ENCODE data around the gene SLC15A4.
"Not testable (repeated sequence)": the region's sequence is repeated elsewhere in the genome, so short reads cannot be mapped to it uniquely, and the experiment has no call there.

SLC15A4 gene

GRCh38 chr12:128843538-128843937, 19.8 kb upstream of the SLC15A4 start:
- DNase-seq, result no peak

DNA sequence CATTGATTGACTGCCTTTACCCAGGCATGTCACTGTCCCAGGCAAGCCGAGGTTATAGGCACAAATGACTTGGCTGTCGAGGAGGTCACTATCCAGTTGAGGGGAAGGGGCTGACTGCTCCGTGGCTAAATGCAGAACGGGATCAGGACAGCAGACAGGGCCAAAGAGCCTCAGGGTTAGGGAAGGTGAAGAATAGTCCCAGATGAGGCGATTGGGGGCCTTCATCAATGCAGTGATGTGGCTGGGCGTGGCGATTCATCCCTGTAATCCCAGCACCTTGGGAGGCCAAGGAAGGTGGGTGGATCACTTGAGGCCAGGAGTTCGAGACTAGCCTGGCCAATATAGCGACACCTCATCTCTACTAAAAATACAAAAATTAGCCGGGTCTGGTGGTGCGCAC, 18.8 kb upstream of the SLC15A4 start:
- no peak for DNase-seq

GRCh38 chr12:128840862-128841468, 17.2 kb upstream of the SLC15A4 start:
- no peak for DNase-seq

DNA sequence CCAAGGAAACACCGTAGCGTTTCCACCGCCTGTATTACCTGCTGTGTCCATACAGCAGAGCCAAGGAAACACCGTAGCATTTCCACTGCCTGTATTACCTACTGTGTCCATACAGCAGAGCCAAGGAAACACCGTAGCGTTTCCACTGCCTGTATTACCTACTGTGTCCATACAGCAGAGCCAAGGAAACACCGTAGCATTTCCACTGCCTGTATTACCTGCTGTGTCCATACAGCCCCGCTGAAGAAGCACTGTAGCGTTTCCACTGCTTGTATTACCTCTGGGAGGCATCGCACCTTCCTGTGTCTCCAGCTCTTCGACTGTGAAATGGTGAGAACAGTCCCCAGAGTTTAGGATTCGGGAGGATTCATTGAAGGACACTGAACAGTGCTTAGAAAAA, 16.1 kb upstream of the SLC15A4 start:
- not testable (repeated sequence) for DNase-seq

GRCh38 chr12:128833418-128833817, 9.7 kb upstream of the SLC15A4 start:
- DNase-seq, result no peak

DNA sequence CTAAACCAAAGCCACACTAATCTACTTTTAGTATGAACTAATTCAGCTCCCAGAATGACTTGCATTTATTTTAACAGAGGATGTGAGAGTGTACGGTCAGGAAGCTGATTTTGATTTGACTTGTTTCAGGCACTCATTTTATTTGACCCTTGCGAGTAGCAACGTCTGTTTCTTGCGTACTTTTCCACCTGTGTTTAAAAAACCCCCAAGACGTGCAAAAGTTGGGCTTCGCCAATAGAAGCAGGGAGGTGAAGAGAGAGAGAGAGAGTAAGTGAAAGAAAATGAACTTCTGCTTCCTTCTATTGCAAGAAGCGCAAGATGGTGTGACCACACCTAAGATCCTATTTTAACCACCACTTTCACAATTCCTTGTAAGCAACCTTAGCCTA, 6.7 kb upstream of the SLC15A4 start:
- DNase-seq, result no peak

DNA sequence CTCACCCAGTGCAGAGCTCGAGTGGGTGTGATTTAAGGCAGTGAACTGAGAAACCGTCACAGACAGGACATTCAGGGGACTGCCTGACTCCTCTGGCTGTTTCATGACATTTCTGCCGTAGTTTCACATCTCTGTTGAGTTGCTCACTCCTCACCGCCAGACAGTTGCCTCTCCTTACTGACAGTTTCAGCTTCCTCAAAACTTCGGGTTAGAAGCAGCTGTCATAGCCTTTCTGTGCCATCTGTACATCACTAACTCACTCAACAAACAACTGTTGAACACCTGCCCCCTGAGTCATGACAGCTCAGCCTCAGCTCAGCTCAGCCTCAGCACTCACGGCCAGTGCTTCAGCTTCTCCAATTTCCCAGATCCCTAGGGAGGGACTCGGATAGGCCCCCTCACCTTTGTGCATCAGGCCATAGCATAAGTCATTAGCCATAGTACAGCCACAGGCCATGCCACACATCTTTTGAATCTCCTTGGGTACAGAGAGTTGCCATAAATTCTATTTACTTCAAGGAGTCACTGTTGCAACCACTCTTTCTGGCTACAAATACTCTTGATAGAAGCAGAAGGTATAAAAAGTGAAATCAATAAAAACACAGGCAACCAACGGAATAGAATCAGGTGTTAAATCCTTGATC, 6.2 kb upstream of the SLC15A4 start:
- DNase-seq, result no peak

- no peak for DNase-seq
Measured at GRCh38 chr12:128827724-128828123, 4.0 kb upstream of the SLC15A4 start.

DNA sequence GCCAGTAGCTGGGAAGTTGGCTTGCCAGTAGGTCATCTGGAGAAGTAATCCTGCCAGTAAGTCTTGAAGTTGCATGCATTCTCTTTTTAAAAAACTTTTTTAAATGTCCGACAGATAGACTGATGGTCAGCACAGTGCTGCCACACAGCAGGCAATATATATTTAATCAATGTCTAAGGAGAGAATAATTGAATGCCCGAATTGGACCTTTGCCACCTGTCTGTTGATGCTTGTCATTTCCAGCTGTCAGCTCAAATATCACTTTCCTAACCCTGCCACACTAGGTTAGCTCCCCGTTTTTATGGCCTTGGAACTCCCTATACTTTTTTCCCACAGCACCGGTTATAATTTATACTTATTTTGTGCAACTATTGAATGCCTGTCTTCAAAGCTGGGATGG, 2.1 kb upstream of the SLC15A4 start:
- DNase-seq, result no peak

GRCh38 chr12:128823216-128823915, 392 bp downstream of the SLC15A4 start:
- DNase-seq, result peak in 1 of 2 experiments; percentile 24

DNA sequence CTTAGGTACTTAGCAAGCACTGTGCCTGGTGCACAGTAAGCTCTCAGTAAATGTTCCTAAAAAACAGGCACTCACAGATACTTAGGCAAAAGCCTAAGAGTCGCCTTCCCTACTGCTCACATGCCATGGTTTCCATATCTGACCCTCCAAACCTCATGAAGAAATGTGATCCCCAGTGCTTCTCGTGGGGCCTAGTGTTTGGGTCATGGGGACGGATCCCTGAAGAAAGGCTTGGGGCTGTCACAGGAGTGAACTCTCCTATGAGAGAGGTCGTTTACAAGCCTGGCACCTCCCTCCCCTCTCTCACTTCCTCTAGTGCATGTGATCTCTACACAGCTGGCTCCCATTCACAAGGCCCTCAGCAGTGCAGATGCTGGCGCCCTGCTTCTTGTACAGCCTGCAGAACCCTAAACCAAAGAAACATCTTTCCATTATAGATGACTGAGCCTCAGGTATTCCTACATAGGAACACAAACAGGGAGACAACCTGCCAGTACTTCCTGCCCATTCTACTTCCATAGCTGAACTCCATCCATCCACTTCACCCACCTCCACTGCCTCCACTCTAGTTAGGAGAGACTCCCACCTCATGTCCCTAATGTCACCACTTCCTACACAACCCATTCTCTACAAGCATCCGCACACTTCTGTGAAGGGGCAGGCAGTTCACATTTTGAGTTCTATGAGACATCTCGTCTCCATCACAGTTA, 2.9 kb downstream of the SLC15A4 start:
- no peak for DNase-seq

- no peak for DNase-seq
Measured at GRCh38 chr12:128820253-128820652, 3.5 kb downstream of the SLC15A4 start.

- DNase-seq, result no peak
Measured at GRCh38 chr12:128819293-128820144, 4.2 kb downstream of the SLC15A4 start.

GRCh38 chr12:128818065-128819022, 5.4 kb downstream of the SLC15A4 start:
- DNase-seq, result no peak

GRCh38 chr12:128817111-128818015, 6.4 kb downstream of the SLC15A4 start:
- no peak for DNase-seq

GRCh38 chr12:128816643-128816920, 7.2 kb downstream of the SLC15A4 start:
- DNase-seq, result no peak

GRCh38 chr12:128815779-128816642, 7.7 kb downstream of the SLC15A4 start:
- DNase-seq, result no peak

DNA sequence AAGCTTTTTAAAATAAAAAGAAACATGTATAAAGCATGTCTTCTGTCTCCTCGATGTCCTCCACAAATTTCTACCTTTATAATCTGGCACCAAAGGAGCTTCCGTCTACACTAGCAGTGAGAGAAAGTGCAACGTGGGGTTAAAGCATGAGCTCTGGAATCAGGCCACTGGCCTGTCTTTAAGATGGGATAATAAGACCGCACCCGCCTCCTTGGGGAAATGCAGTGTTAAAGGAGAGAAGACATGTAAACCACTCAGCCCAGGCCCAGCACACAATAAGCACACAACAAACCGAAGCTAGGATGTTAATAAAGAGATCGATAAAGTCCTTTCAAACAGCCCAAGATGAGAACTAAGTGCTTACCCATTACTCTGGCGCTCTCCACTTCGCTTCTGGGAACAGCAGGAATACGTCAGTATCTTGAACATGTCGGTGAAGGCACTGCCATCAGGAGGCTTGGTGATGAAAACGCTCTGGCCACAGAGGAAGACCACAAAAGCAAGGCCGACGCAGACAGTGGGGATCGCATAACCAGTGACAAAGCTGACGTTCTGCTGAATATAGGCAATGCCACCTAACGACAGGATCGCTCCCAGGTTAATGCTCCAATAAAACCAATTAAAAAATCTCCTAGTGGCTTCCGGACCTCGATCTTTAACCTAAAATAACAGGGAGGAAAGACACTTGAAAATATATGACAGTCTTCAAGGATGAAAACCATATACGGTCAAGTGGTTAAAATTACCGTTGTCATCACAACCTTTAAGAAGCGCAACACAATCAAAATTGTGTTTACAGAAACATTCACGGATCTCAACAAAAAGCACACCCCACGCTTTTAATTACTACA, 9.1 kb downstream of the SLC15A4 start:
- DNase-seq, result no peak

DNA sequence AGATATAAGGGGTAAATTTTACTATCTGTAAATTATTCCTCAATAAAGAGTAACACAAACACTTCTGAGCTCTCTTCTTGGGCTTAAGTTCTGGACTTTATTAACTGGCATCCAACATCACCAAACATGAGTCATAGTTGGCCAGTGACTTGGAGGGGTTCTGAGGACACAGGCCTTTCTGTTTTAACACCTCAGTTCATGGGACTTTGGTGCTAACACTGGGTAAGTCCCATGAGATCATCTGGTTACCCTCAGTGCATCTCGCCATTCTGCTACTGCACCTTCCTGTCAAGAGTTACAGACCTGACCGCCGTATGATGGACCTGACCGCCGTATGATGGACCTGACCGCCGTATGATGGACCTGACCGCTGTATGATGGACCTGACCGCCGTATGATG, 9.9 kb downstream of the SLC15A4 start:
- no peak for DNase-seq

Data from activated CD4-positive, alpha-beta T cell treated with anti-CD3 and anti-CD28 coated beads, Interleukin-2, amount 50 U/mL, for 48 hours (primary cell).